HepG2 (cell line): ENCODE data around the gene LIF. TPM values are rescaled to one million over a fixed set of nuclear protein-coding genes. Genes with fewer than 3 reads are reported as not detected.

Experiments
- CEBPG ChIP-seq: IDR thresholded peaks from 2 replicates; pipeline ENCODE4 v1.6.1; 2016
- GABPB1 ChIP-seq: IDR thresholded peaks from 2 replicates; pipeline ENCODE4 v1.6.1; 2016; ENCODE audit warnings: mild to moderate bottlenecking, missing genetic modification reagents, moderate library complexity, missing compliant biosample characterization
- KDM2A ChIP-seq: sonication (generic); formaldehyde crosslinking; IDR thresholded peaks from 2 replicates; pipeline ENCODE4 v1.4.0; 2020; ENCODE audit warnings: low read depth, missing genetic modification reagents, borderline replicate concordance
- LCORL ChIP-seq, 2 experiments: fragments of 450-650 bp in 1 of 2; sonication (generic) in 1 of 2; formaldehyde crosslinking in 1 of 2; IDR thresholded peaks; 2 replicates each; pipeline versions ENCODE4 v1.5.0 to v1.6.1; 2017 to 2020; ENCODE audit warnings: antibody characterized with exemption in 1 of 2, missing genetic modification reagents in 1 of 2
- PCBP2 ChIP-seq: fragments of 200-400 bp; formaldehyde crosslinking; optimal IDR thresholded peaks from 2 replicates; pipeline ENCODE3; 2018; ENCODE audit warnings: low read length, low read depth; ENCODE audit not compliant: poor library complexity, severe bottlenecking
- RCOR2 ChIP-seq: IDR thresholded peaks from 2 replicates; pipeline ENCODE4 v1.6.1; 2016; ENCODE audit warnings: missing biosample characterization, missing genetic modification reagents
- REXO4 ChIP-seq: sonication (generic); formaldehyde crosslinking; IDR thresholded peaks from 2 replicates; pipeline ENCODE4 v1.8.0; 2022; ENCODE audit warnings: missing genetic modification reagents, mild to moderate bottlenecking, borderline replicate concordance
- RFX1 ChIP-seq: fragments of 450-650 bp; IDR thresholded peaks from 2 replicates; pipeline ENCODE4 v1.6.1; 2017
- SNAPC2 ChIP-seq: sonication (generic); formaldehyde crosslinking; IDR thresholded peaks from 2 replicates; pipeline ENCODE4 v1.8.1; 2022; ENCODE audit warnings: mild to moderate bottlenecking, missing genetic modification reagents
- TBP ChIP-seq: sonication (generic); formaldehyde crosslinking; IDR thresholded peaks from 2 replicates; pipeline ENCODE4 v1.5.0; 2020; ENCODE audit warnings: missing genetic modification reagents
- TBX2 ChIP-seq: sonication (generic); formaldehyde crosslinking; IDR thresholded peaks from 2 replicates; pipeline ENCODE4 v1.5.0; 2020; ENCODE audit warnings: missing genetic modification reagents, mild to moderate bottlenecking, borderline replicate concordance
- TCF7L2 ChIP-seq: IDR thresholded peaks from 2 replicates; pipeline ENCODE4 v1.6.1; 2011; ENCODE audit warnings: mild to moderate bottlenecking, low read depth, low read length, moderate library complexity
- TRIM24 ChIP-seq: sonication (generic); formaldehyde crosslinking; IDR thresholded peaks from 2 replicates; pipeline ENCODE4 v1.8.0; 2022; ENCODE audit warnings: mild to moderate bottlenecking, missing genetic modification reagents
- YEATS4 ChIP-seq: sonication (generic); formaldehyde crosslinking; IDR thresholded peaks from 2 replicates; pipeline ENCODE4 v1.4.0; 2020; ENCODE audit warnings: missing genetic modification reagents, borderline replicate concordance
- ZNF121 ChIP-seq: sonication (generic); formaldehyde crosslinking; IDR thresholded peaks from 2 replicates; pipeline ENCODE4 v1.5.0; 2020; ENCODE audit warnings: mild to moderate bottlenecking, missing genetic modification reagents
- ZNF354B ChIP-seq: sonication (generic); formaldehyde crosslinking; IDR thresholded peaks from 2 replicates; pipeline ENCODE4 v1.8.0; 2022; ENCODE audit warnings: mild to moderate bottlenecking, missing genetic modification reagents
- ZNF780A ChIP-seq: sonication (generic); formaldehyde crosslinking; IDR thresholded peaks from 2 replicates; pipeline ENCODE4 v1.8.0; 2022; ENCODE audit warnings: mild to moderate bottlenecking, missing genetic modification reagents, moderate library complexity
- ZNF850 ChIP-seq: sonication (generic); formaldehyde crosslinking; conservative IDR thresholded peaks from 2 replicates; pipeline ENCODE4 v1.9.0; 2021; ENCODE audit warnings: mild to moderate bottlenecking, missing genetic modification reagents
- ZSCAN20 ChIP-seq: sonication (generic); formaldehyde crosslinking; IDR thresholded peaks from 2 replicates; pipeline ENCODE4 v1.4.0; 2020; ENCODE audit warnings: missing genetic modification reagents, mild to moderate bottlenecking, borderline replicate concordance
- polyA plus RNA-seq, 8 experiments: library from polyadenylated mRNA; depleted of rRNA in 3 of 8; stranded (reverse) in 7 of 8; unstranded in 1 of 8; fragments of >200 nt; fragmentation: Illumina TruSeq in 4 of 8; extraction: Trizol in 4 of 8; gene quantifications; 2 replicates each; pipeline versions ENCODE4 v1.2.1 to v1.2.3, GENCODE V29; 2011 to 2016; ENCODE audit warnings: low read depth in 4 of 8, missing spikeins in 1 of 8, mixed read lengths in 1 of 8; ENCODE audit not compliant: insufficient read depth in 1 of 8
- total RNA-seq, 5 experiments: library from RNA; depleted of rRNA; stranded (reverse); fragments of >200 nt; fragmentation: Illumina TruSeq; extraction: Trizol; gene quantifications; 2 replicates each; pipeline ENCODE4 v1.2.3, GENCODE V29; 2016; ENCODE audit warnings: low read depth in 1 of 5
- TF ChIP-seq, protein P1 (sequence below): sonication (generic); formaldehyde crosslinking; conservative IDR thresholded peaks from 2 replicates; pipeline ENCODE4 v1.4.0; 2020; ENCODE audit warnings: missing genetic modification reagents
- TF ChIP-seq, protein P2 (sequence below): IDR thresholded peaks from 2 replicates; pipeline ENCODE4 v1.6.1; 2016; ENCODE audit warnings: low read depth, borderline replicate concordance

LIF gene
- total and polyA plus RNA-seq, 2 of the 13 experiments (the other 11 are each of a cell fraction or from before 2014, with no cell fraction given), result 3.6 to 8.5 TPM

DNA sequence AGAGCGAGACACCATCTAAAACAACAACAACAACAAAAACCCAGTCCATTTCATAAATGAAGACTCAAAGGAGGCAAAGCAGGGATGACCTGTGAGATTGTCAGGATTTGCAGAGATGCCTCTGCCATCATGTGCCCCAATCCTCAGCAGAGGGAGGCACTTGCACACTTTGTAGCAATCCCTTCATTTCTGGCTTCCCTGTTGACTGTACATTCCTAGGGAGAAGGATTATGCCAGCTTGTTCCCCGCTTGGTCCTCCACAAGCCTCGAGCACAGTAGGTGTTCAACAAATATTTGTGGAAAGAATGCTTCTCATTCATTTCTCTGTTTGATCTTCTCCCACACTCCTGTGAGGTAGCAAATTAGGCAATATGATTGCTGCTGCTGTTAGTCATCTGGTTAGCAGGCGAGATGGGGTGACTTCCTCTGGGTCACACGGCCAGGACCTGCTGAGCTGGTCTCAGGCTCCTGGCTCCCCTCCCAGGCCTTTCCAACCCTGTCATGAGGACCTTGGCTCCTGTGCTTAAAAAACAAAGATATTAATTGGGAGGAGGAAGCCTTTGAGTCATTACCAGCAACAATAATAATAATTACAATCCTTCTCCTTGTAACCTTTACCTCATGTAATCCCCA lies 34.1 kb downstream of the LIF start (continued):
- TF ChIP-seq, protein P1, sequence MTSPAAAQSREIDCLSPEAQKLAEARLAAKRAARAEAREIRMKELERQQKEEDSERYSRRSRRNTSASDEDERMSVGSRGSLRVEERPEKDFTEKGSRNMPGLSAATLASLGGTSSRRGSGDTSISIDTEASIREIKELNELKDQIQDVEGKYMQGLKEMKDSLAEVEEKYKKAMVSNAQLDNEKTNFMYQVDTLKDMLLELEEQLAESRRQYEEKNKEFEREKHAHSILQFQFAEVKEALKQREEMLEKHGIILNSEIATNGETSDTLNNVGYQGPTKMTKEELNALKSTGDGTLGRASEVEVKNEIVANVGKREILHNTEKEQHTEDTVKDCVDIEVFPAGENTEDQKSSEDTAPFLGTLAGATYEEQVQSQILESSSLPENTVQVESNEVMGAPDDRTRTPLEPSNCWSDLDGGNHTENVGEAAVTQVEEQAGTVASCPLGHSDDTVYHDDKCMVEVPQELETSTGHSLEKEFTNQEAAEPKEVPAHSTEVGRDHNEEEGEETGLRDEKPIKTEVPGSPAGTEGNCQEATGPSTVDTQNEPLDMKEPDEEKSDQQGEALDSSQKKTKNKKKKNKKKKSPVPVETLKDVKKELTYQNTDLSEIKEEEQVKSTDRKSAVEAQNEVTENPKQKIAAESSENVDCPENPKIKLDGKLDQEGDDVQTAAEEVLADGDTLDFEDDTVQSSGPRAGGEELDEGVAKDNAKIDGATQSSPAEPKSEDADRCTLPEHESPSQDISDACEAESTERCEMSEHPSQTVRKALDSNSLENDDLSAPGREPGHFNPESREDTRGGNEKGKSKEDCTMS (CRISPR knock-in tag), result no peak
- peak; percentile 64; the same call in 1 of the 2 replicates for TF ChIP-seq TRIM24 (CRISPR knock-in tag)
- TF ChIP-seq YEATS4 (CRISPR knock-in tag), result no peak
- TF ChIP-seq ZNF850 (CRISPR knock-in tag), result no peak
- no peak; the same call in 1 of the 2 replicates for TF ChIP-seq ZNF121
- TF ChIP-seq SNAPC2, result no peak
- no peak for TF ChIP-seq REXO4
- peak; percentile 50; the same call in 1 of the 2 replicates for TF ChIP-seq KDM2A
- peak; percentile 97 for TF ChIP-seq RCOR2 (CRISPR knock-in tag)
- no peak for TF ChIP-seq TCF7L2
- TF ChIP-seq GABPB1, result peak; percentile 53; the same call in 1 of the 2 replicates
- no peak for TF ChIP-seq TBP (CRISPR knock-in tag)
- TF ChIP-seq LCORL (IDR thresholded peaks at IDR 0.05), result peak; percentile 54; the same call in 1 of the 2 replicates
- peak; percentile 96 for TF ChIP-seq LCORL (CRISPR knock-in tag; IDR thresholded peaks at IDR 0.05)
- peak; percentile 99 for TF ChIP-seq TBX2 (CRISPR knock-in tag)
- no peak for TF ChIP-seq ZSCAN20 (CRISPR knock-in tag)
- no peak for TF ChIP-seq ZNF354B (CRISPR knock-in tag)
- TF ChIP-seq PCBP2, result no peak
- TF ChIP-seq, protein P2, sequence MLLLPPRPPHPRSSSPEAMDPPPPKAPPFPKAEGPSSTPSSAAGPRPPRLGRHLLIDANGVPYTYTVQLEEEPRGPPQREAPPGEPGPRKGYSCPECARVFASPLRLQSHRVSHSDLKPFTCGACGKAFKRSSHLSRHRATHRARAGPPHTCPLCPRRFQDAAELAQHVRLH (CRISPR knock-in tag), result 0 out of 2 replicates have a peak, but pooled peaks have one; percentile 33
- peak; percentile 96 for TF ChIP-seq CEBPG (CRISPR knock-in tag)
- no peak for TF ChIP-seq ZNF780A
- no peak for TF ChIP-seq RFX1
